WERI-Rb-1 (cell line): ENCODE measurements around the gene SEMA5A.

Experiments used
- DNase-seq: peaks from one replicate; pipeline ENCODE4 v3.0.0-alpha.2; 2020
- H3K27ac ChIP-seq: fragments of 250-450 bp; sonication (Bioruptor Pico); 2 replicates; pipeline ENCODE4 v1.5.1; 2020; ENCODE audit warnings: mild to moderate bottlenecking, moderate library complexity
- H3K27me3 ChIP-seq: fragments of 250-450 bp; sonication (Bioruptor Pico); 2 replicates; pipeline ENCODE4 v1.5.1; 2021; ENCODE audit warnings: mild to moderate bottlenecking, low read depth, moderate library complexity; ENCODE audit not compliant: insufficient read depth, severe bottlenecking
- H3K36me3 ChIP-seq: fragments of 250-450 bp; sonication (Bioruptor Pico); 2 replicates; pipeline ENCODE4 v1.5.1; 2020; ENCODE audit warnings: mild to moderate bottlenecking, moderate library complexity
- H3K4me3 ChIP-seq: 2 replicates; pipeline ENCODE4 v1.5.1; 2011; ENCODE audit warnings: low read depth, mild to moderate bottlenecking, control low read depth, low read length
- H3K9me3 ChIP-seq: fragments of 250-450 bp; sonication (Bioruptor Pico); 2 replicates; pipeline ENCODE4 v1.5.1; 2021; ENCODE audit warnings: mild to moderate bottlenecking, moderate library complexity; ENCODE audit not compliant: severe bottlenecking
- CTCF ChIP-seq: IDR thresholded peaks from 2 replicates; pipeline ENCODE4 v1.5.1; 2011; ENCODE audit warnings: low read depth, mild to moderate bottlenecking, control low read depth, inconsistent platforms, low read length

The SEMA5A gene

GRCh38 chr5:9421884-9422283 is 124.0 kb downstream of the SEMA5A start:
- H3K27ac ChIP-seq: no peak overlapping the region
- H3K9me3 ChIP-seq: no peaks in the 10 kb centered on the region
- no peak for TF ChIP-seq CTCF
- no peak for DNase-seq
- H3K4me3 ChIP-seq: no peak overlapping the region
- no peaks in the 10 kb centered on the region for H3K27me3 ChIP-seq
- no peaks in the 10 kb centered on the region for H3K36me3 ChIP-seq

GRCh38 chr5:9419794-9420193 is 126.1 kb downstream of the SEMA5A start:
- Histone ChIP-seq H3K27me3 (no peaks in the 10 kb centered on the region), H3K4me3 (no peak overlapping the region), H3K9me3 (no peaks in the 10 kb centered on the region), H3K27ac (no peak overlapping the region), H3K36me3 (no peaks in the 10 kb centered on the region)
- TF ChIP-seq CTCF: no peak
- DNase-seq: no peak

- no peak for TF ChIP-seq CTCF
- H3K9me3 ChIP-seq: no peaks in the 10 kb centered on the region
- H3K27ac ChIP-seq: no peak overlapping the region
- H3K36me3 ChIP-seq: no peaks in the 10 kb centered on the region
- H3K27me3 ChIP-seq: no peaks in the 10 kb centered on the region
- no peak for DNase-seq
- no peak overlapping the region for H3K4me3 ChIP-seq
Measured at GRCh38 chr5:9415566-9415965, 130.3 kb downstream of the SEMA5A start.

GRCh38 chr5:9415091-9415490 is 130.8 kb downstream of the SEMA5A start:
- H3K9me3 ChIP-seq: no peaks in the 10 kb centered on the region
- no peaks in the 10 kb centered on the region for H3K27me3 ChIP-seq
- DNase-seq: no peak
- H3K4me3 ChIP-seq: no peak overlapping the region
- no peak for TF ChIP-seq CTCF
- H3K36me3 ChIP-seq: no peaks in the 10 kb centered on the region
- no peak overlapping the region for H3K27ac ChIP-seq

GRCh38 chr5:9411142-9411541 is 134.7 kb downstream of the SEMA5A start:
- no peaks in the 10 kb centered on the region for H3K27me3 ChIP-seq
- no peak overlapping the region for H3K27ac ChIP-seq
- no peak for DNase-seq
- H3K9me3 ChIP-seq: no peaks in the 10 kb centered on the region
- no peaks in the 10 kb centered on the region for H3K36me3 ChIP-seq
- TF ChIP-seq CTCF: no peak
- no peak overlapping the region for H3K4me3 ChIP-seq

DNA sequence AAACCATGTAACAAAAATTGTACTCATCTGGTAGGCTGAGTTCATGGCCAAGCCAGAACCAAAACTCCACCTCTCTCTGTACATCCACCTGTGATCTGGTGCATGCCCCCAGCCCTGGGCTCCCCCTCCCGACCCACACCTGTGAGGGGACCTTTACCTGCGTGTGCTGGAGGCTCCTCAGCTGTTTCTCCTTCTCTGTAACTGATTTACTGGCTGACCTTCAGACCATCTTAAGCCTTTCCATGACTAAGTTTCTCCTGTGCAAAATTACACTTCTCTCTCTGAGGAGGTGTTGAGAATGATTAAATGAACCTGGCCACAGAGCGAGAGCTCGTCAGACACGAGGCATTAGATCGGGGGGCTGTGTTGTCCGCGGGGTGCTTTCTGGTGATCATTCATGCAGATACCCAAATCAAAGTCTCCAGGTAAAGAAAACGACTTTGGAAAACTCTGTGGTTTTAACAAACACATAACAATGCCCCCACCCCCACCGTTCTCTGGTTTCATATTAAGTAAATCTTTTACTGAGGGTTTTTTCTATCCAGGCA is 136.4 kb downstream of the SEMA5A start:
- no peak overlapping the region for H3K4me3 ChIP-seq
- no peaks in the 10 kb centered on the region for H3K9me3 ChIP-seq
- DNase-seq: no peak
- no peak for TF ChIP-seq CTCF
- no peaks in the 10 kb centered on the region for H3K36me3 ChIP-seq
- no peak overlapping the region for H3K27ac ChIP-seq
- no peaks in the 10 kb centered on the region for H3K27me3 ChIP-seq
